HG03108 (cell line): ENCODE data around the gene DOCK8.

ENCODE experiments used
- ATAC-seq: cut with Tn5 transposase; IDR thresholded peaks from one replicate; pipeline ENCODE4 v1.9.1; 2021; ENCODE audit warnings: moderate library complexity; ENCODE audit not compliant: unreplicated experiment

Gene DOCK8

DNA sequence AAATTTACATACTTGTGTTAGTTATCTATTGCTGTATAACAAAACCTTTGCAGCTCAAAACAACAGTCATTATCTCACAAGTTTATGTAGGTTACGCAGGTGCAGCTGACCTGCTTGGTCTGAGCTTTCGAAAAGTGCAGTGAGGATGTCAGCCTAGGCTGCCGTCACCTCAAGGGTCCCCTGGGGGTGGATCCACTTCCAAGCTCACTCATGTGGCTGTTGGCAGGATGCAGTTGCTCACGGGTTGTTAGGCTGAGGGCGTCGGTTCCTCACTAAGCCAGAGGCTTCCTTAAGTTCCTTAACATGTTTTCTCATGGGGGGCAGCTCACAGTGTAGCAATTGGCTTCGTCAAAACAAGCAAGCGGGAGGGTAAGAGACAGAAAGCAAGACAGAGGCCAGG lies 139.8 kb downstream of the DOCK8 start:
- no peak for ATAC-seq

DNA sequence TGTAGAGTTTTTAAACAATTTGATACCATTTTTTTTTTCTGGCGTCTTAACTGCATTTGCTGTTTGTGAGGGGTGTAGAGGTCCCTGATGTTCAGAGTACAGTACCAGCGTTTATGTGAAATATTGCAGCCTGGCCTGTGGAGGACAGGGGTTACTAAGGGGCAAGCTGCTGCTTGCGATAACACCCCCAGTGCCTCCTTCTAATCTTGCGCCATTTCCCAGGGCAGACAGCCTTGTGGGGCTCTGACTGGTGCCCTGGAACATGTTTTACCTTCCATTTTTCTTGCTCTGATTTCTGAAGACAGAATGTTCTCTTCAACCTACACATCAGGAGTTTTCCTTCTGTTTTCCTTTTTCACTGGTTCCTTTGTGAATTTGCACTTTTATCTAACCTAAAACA lies 142.9 kb downstream of the DOCK8 start:
- no peak for ATAC-seq

DNA sequence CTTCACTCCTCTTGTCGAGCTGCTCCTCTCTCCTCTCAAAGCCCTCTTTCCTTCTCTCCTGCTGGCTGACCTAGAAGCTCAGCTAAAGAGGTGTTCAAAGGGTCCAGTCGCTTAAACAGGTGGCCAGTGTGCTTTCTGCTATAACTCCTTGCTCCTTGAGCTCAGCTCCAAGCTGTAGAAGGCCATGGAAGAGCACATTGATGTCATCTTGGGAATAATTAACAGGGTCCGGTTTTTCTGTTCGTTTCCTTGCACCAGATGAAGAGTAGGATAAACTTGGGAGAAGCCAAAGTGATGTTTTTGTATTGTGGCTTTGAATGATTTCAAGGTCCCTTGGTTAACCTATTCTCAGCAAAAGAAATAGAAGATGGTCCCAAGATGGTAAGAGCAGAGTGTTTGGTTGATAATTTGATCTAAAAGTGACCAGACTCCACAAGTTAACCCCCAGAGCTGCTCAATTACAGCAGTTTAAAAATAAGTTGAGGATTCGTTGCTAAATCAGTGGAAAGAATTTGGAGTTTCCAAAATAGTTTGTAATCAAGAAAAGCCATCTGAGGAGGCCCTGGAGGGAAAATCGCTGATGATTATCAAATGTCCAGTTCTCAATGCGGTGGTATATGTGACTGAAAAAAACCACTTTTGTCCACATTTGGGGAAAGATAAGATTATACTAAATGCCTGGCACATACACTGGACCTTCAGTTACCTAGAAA lies 148.1 kb downstream of the DOCK8 start:
- no peak for ATAC-seq

DNA sequence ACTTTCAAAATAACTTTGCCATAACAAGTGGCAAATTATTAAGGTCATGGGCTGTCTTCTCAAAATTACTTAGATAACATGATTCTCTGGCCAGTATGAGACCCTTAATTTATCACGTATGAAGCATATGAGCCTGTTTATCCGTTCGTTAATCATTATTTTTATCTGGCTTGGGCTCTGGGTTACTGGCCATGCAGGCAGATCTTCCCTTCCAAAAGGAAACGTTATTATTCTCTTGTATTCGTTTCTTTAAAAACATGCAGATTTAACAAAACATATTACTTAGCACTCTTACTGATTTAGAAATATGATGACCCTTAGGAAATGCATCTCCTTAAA lies 148.6 kb downstream of the DOCK8 start:
- ATAC-seq = no peak

DNA sequence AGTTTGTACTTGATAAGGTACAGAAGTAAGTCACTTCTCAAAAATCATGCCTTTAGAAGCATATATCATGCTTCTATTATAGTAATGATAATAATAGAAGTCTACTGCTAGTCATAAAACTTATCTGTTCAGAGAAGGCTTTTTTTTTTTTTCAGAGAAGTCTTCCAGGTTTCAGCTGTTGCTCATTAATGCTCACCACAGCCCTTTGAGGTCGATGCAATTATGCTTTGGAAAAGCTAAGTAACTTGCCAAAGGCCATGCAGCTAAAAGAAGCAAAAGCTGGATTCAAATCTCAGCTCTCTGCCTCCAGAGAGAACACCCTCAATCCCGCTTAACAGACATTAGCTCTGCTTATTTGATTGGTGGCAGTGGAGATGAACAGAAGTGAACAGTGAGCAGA lies 150.8 kb downstream of the DOCK8 start:
- no peak for ATAC-seq

DNA sequence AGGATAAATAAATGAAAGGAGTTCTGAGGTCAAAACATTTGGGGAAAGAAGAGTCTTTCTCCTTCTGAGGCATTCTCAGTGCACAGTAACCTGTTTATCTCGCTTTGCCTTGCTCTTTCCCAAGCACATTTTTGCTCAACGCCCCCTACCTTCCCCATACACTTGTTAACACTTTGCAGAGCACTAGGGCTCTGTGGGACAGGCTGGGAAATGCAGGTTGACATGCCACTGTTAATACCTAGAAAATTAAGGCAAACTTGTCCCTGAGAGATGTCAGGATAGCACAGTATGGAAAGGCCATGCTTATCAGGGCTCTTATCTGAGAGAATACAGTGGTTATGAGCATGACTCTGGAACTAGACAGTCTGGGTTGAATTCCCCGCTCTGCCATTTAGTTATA lies 152.0 kb downstream of the DOCK8 start:
- ATAC-seq = no peak

DNA sequence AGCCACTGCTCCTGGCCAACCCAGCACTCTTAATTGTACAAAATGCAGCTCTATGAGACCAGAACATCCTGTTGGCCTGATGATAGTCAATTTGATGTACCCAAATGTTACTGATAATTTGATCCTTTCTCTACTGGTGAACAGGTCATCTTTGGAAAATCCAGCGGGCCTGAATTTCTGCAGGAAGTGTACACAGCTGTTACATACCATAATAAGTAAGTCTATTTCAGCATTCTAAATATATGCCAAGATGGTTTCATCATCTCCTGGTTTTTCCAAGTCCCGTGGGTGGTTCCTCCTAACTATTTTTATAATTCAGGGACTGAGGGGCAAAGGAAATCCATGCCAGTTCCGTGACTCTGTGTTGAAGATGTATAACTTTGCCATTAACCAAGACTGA lies 155.4 kb downstream of the DOCK8 start:
- ATAC-seq = no peak

DNA sequence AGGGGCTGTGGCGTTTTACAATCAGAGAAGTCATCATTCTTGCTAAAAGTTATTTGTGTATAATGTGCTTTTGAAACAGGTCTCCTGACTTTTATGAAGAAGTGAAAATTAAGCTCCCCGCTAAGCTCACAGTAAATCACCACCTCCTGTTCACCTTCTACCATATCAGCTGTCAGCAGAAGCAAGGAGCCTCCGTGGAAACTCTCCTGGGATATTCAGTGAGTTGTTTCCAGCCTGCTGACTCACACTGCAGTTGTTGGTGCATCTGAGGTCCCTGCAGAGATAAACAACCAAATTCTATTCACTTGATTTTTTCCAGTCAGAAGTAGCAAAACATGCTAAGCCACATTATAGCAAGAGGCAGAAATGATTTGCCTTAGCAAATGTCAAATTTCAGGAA lies 156.7 kb downstream of the DOCK8 start:
- ATAC-seq = no peak

DNA sequence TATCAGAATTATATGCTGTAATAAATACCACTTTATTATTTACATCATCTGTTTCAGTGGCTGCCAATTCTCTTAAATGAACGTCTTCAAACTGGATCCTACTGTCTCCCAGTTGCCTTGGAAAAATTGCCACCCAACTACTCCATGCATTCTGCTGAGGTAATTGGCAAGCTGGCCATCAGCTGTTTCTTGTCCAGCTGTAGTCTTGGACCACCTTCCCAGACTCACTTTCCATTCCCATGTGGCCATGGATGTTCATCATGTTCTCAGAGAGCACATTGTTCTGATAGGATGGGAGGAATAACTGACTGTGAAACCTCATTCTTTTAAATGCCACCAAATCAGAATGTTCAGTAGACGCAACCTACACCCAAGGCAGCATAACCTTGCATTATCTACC lies 157.5 kb downstream of the DOCK8 start:
- no peak for ATAC-seq

DNA sequence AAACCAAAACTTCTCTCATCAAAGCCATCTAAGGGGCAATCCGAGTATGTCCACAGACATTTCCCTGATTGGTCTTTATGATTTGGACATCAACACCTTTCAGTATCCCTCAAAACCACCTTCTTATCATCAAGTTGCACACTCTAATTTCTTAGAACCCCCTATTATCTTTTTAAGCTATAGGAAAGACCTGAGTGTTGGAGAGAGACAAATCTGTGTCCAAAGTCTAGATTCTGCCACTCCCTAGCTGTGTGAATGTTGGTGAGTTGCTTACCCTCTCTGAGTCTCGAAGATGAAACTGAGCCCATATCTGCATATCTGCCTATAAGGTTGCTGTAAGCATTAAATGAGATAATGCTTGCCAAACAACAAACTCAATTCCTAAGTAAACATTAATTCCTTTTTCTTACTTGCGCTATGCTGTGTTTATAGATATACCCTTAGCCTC lies 159.1 kb downstream of the DOCK8 start:
- no peak for ATAC-seq

DNA sequence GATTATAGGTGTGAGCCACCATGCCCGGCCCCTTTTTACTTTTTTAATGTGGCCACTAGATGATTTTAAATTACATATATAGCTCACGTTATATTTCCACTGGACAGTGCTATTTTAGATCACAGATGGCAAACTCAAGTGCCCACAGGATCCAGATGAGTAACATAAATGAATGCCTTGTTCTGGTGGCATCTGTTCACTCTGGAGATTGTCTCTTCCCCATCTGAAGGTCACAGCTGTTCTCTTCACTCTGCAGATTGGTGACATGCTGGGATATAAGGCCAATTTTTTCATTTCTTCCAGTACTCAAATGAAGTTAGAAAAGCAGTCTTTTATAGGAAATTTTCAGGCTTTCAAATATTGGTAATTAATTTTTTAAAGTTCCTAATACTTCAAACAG lies 160.1 kb downstream of the DOCK8 start:
- no peak for ATAC-seq

DNA sequence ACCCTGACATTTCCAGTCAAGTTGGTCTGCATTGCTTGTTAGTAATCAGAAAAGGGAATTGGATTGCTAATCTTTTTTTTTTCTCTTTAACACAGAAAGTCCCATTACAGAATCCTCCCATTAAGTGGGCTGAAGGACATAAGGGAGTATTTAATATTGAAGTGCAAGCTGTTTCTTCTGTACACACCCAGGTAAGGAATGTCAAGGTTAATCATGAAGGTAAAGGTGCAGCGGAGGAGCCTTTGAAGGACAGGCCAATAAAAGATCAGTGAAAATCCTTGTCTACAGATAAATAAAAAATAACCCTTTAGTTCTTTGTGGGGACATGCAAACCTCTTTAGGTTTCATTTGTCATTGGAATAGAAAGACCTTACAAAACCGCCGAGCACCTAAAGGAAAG lies 161.4 kb downstream of the DOCK8 start:
- no peak for ATAC-seq

DNA sequence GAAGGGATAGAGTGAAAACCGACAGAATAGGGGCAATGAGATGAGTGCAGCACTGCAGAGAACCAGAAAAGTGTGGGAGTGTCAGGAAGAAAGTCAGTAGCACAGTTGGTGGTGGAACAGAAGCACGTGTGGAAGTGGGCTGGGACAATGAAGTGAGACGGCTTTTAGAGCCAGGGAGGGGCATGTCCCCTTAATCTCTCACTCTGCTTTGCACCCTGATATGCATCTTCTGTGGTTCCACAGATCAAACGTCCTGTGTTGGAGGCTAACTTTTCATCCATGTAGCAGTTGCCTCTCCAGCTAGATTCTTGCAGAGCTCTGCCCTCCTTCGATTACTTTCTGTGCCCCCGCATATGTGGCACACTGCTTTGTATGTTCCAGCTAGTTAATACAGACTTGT lies 163.6 kb downstream of the DOCK8 start:
- no peak for ATAC-seq

DNA sequence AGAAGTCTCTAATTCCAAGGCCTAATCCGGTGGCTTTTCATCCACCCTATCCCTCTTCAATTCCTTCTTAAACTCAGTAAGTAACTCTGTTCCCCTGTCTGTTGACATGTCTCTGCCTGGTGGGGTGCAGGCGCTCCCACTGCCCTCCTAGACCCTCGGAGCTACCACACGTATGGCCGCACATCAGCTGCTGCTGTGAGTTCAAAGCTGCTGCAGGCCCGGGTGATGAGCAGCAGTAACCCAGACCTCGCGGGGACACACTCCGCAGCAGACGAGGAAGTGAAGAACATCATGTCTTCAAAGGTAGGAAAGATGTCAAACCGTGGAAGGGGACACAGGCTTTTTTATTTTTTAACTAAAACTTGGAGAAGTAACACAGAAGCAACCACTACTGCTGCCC lies 167.7 kb downstream of the DOCK8 start:
- no peak for ATAC-seq

DNA sequence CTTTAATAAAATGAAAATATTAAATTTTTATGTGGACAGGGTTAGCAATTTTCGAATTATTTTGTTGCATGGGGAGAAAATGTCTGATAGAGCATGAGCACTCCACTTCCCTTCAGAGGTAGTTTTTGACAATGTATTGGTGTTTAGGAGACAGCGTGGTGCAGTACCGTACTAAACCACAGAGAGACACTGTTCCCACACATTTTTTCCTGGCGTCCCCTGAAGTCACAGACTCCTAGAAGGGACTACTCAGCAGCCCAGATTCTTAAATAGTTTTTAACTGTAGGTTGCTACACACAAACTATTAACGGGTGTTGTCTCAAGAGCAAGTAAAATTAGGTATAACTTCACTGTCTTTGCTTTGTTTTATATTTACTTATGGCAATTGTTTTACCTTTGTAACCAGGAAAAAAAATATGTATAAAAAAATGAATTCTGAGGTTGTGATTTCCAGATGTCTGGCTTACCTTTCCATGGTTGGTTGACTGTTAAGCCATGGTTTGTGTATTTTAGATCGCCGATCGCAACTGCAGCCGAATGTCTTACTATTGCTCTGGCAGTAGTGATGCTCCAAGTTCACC lies 171.2 kb downstream of the DOCK8 start:
- ATAC-seq = no peak

DNA sequence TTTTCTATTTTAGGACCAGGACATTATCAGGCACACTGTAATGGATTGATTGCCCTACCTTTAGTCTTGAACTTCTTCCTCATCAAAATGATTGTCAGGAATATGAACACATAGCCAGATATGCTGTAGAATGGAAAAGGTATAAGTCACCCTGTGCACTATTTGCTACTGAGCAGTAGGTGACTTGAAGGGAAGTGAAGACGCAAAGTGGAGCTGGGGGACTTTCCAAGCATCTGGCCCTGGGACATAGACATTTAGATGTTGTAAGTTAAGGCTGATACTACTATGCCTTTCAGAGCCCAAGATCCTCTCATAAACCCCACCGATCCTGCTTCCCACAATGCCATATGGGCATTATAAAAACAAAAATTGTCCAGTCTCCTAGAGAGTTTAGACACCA lies 174.5 kb downstream of the DOCK8 start:
- ATAC-seq = no peak

DNA sequence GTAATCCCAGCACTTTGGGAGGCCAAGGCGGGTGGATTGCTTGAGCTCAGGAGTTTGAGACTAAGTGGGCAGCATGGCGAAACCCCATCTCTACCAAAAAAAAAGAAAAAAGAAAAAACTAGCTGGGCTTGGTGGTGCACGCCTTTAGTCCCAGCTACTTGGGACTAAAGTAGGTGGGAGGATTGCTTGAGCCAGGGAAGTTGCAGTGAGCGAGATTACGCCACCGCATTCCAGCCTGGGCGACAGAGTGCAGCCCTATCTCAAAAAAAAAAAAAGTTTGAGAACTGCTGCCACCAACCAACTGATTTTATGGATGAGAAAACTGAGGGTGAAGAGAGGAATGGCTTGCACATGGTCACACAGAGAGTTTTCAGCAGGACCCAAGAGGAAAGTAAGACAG lies 175.1 kb downstream of the DOCK8 start:
- ATAC-seq = no peak

DNA sequence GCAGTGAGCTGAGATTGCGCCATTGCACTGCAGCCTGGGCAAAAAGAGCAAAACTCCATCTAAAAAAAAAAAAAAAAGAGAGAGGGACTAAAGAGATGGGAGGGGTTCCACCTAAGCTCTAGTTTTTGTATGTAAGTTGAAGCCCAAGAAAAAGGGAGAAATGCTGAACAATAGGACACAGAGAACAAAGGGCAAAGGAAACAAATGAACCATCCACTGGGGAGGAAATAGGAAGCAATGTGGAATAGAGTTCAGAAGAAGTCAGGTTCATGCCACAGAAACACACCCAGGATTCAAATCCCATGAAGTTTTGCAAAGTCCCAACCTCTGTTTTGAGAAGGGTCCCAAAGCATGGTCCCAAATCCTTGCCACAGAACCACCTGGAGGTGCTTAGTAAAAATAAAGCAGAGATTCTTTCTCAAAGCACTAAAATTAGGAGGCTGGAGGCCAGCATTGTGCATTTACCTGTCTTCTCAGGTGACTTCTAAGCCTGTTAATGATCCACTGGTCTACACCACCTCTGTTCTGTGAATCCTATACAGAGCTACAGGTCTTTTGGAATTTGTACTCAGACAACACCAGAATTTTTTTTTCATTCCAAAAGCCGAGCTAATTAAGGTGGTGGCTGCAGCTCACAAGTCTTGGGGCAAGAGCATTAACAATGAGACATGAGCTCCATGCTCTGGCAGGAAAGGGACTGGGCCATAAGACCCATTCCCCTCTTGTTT lies 177.6 kb downstream of the DOCK8 start:
- no peak for ATAC-seq

DNA sequence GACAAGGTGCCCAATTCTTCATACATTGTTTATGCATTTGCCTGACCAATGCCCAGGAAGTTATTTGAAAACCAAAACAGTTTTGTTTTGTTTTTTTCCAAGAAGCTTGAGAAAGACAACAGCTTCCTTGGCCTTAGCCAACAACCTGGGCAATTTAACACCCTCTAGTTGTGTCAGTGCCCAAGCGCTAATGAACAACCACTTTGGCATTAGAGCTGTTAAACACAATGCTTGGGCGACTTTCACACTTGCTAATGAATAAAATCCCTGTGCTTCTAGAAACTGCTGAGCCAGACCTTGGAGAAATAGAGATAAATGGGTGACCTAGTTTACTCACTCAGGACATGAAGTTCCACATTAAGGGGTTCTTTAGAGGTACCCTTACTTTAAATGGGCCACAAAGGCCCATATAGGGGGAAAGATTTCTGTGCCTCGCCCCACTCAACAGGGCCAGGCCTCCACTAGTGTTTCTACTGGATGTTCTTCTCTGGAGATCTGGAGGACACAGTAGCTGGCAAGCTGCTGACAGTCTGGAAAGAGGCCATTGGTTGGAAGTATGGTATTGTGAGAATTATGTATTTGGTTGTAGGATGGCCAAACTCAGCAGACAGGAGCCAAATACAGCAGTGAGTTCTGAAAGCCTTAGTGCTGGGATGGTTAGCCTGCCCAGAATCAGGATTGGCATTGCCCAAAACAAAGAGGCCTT lies 179.8 kb downstream of the DOCK8 start:
- ATAC-seq = no peak

DNA sequence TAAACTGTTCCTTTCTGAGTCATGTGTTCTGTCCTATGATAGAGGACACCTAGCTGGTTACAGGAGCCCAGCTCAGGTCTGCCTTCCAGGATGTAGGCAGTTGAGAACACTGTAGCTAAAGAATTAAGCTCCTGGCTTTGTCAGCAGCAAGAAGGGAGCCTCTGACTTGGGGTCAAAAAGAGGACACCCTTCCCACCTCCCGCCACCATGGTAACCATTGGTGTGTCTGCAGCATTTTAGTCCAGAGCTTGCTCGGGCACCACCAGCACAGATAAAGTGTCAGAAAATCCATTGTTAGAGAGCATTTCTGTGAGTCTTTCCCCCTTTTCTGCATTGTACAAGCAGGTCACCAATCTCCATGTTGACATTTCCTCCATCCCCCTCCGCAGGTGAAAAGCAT lies 181.7 kb downstream of the DOCK8 start:
- ATAC-seq = no peak

DNA sequence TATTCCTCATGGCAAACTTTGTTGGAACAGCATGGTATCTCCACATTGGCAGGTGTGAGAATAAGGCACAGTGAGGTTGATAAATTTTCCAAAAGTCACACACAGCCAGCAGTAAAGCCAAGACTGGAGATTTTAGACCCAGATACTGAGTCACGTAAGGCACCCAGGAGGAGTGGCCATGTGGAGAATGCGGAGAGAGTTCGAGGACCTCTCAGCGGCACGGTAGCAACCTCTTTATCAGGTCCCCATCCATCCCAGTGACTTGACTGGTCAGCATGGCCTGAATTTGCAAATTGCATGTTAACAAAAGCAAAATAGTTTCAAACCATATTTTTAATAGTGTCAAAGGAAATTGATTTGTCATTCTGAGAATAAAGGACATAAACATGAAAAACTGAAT lies 183.4 kb downstream of the DOCK8 start:
- ATAC-seq = no peak

DNA sequence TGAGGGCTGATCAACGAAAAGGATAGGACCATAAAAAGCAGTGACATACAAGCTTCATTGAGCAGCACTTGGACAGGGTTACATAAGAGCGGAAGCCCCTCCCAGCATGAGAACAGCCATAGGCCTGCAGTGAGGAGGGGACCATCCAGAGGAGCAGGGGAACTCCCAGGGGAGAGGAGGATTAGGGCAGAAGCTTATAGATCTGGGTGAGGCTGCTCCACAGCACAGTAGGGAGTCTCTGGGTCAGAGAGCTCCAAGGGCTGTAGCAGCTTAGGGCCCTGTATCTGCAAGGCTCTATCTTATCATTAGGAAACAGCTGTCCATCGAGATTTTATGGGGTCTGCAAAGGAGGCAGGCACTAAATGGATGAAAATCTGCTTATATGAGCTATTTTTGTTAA lies 186.6 kb downstream of the DOCK8 start:
- ATAC-seq = no peak
